RWPE2 (cell line): Measurements from ENCODE around the gene CRTC3.

Experiments
- ATAC-seq: fragments of 200-7000 bp; cut with Tn5 transposase; 3 replicates; pipeline ENCODE4 v1.9.1; 2021; ENCODE audit warnings: low read depth
- DNase-seq: peaks from one replicate; pipeline ENCODE4 v3.0.0-alpha.2; 2020; ENCODE audit warnings: low spot score
- H3K27ac ChIP-seq: fragments of 450-650 bp; 2 replicates; pipeline ENCODE4 v1.5.1; 2017; ENCODE audit warnings: mild to moderate bottlenecking; ENCODE audit not compliant: poor library complexity, severe bottlenecking
- H3K27me3 ChIP-seq: fragments of 250-450 bp; sonication (Bioruptor Pico); 2 replicates; pipeline ENCODE4 v1.5.1; 2021; ENCODE audit warnings: mild to moderate bottlenecking, moderate library complexity; ENCODE audit not compliant: insufficient read depth, poor library complexity, severe bottlenecking
- H3K36me3 ChIP-seq: fragments of 250-450 bp; sonication (Bioruptor Pico); 2 replicates; pipeline ENCODE4 v1.5.1; 2020; ENCODE audit warnings: low read depth, mild to moderate bottlenecking, moderate library complexity
- H3K4me1 ChIP-seq: fragments of 250-450 bp; sonication (Bioruptor Pico); 2 replicates; pipeline ENCODE4 v1.5.1; 2021; ENCODE audit warnings: mild to moderate bottlenecking, moderate library complexity; ENCODE audit not compliant: insufficient read depth, poor library complexity, severe bottlenecking
- H3K4me3 ChIP-seq: fragments of 250-450 bp; sonication (Bioruptor Pico); 2 replicates; pipeline ENCODE4 v1.5.1; 2021; ENCODE audit warnings: mild to moderate bottlenecking, moderate library complexity; ENCODE audit not compliant: severe bottlenecking
- H3K9me3 ChIP-seq: fragments of 250-450 bp; sonication (Bioruptor Pico); 2 replicates; pipeline ENCODE4 v1.5.1; 2021; ENCODE audit warnings: mild to moderate bottlenecking, moderate library complexity; ENCODE audit not compliant: severe bottlenecking
- TF ChIP-seq, protein P1 (sequence below): fragments of 450-650 bp; IDR thresholded peaks from one replicate; pipeline ENCODE4 v1.5.1; 2017; ENCODE audit warnings: mild to moderate bottlenecking, moderate library complexity; ENCODE audit not compliant: poor library complexity, severe bottlenecking

The CRTC3 gene

DNA sequence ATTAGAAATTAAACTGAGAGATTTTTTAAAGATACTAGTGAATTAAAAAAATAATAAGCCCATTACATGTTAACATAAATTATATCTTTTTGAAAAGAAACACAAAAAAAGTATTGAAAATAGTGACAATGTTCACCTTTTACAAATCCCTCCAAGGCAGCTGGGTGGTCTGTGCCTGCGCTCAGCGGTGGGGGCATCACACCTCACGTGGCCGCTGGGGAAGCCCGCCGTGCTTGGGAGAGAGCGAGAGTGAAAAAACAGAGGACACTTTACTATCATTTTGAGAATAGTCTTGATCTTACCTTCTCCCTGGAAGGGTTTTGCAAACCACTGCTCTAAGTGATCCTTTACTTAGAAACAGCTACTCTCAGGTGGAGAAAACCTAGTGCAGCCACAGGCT lies 76.9 kb downstream of the CRTC3 start:
- ATAC-seq, result no peak
- H3K9me3 ChIP-seq, result no peaks in the 10 kb centered on the region
- TF ChIP-seq, protein P1, sequence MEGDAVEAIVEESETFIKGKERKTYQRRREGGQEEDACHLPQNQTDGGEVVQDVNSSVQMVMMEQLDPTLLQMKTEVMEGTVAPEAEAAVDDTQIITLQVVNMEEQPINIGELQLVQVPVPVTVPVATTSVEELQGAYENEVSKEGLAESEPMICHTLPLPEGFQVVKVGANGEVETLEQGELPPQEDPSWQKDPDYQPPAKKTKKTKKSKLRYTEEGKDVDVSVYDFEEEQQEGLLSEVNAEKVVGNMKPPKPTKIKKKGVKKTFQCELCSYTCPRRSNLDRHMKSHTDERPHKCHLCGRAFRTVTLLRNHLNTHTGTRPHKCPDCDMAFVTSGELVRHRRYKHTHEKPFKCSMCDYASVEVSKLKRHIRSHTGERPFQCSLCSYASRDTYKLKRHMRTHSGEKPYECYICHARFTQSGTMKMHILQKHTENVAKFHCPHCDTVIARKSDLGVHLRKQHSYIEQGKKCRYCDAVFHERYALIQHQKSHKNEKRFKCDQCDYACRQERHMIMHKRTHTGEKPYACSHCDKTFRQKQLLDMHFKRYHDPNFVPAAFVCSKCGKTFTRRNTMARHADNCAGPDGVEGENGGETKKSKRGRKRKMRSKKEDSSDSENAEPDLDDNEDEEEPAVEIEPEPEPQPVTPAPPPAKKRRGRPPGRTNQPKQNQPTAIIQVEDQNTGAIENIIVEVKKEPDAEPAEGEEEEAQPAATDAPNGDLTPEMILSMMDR, result no peak
- H3K27me3 ChIP-seq, result no peaks in the 10 kb centered on the region
- peaks cover 15% of the 10 kb centered on the region; the same call in 1 of the 2 replicates for H3K36me3 ChIP-seq
- no peak overlapping the region for H3K27ac ChIP-seq
- DNase-seq, result no peak
- no peaks in the 10 kb centered on the region for H3K4me1 ChIP-seq
- H3K4me3 ChIP-seq, result no peak overlapping the region

DNA sequence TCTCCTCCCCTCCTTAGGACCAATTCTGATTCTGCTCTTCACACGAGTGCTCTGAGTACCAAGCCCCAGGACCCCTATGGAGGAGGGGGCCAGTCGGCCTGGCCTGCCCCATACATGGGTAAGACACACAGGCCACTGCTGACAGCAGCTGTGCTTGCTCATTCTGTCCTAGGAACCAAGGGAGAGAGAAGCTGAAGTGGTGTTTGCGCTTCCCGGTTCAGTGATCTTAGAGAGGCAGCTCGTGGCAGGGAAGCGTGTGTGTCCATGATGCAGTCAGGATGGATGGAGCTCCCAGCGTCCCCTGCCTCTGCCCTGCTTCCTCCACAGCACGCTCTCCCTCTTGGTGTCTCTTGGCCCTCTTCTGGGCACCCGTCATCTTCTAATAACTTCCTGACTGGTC lies 77.6 kb downstream of the CRTC3 start:
- H3K36me3 ChIP-seq, result peaks cover 13% of the 10 kb centered on the region; the same call in 1 of the 2 replicates
- DNase-seq (no peak), ATAC-seq (no peak)
- no peak overlapping the region for H3K27ac ChIP-seq
- no peaks in the 10 kb centered on the region for H3K9me3 ChIP-seq
- H3K4me3 ChIP-seq, result no peak overlapping the region
- TF ChIP-seq, protein P1, result no peak
- no peaks in the 10 kb centered on the region for H3K27me3 ChIP-seq
- no peaks in the 10 kb centered on the region for H3K4me1 ChIP-seq

DNA sequence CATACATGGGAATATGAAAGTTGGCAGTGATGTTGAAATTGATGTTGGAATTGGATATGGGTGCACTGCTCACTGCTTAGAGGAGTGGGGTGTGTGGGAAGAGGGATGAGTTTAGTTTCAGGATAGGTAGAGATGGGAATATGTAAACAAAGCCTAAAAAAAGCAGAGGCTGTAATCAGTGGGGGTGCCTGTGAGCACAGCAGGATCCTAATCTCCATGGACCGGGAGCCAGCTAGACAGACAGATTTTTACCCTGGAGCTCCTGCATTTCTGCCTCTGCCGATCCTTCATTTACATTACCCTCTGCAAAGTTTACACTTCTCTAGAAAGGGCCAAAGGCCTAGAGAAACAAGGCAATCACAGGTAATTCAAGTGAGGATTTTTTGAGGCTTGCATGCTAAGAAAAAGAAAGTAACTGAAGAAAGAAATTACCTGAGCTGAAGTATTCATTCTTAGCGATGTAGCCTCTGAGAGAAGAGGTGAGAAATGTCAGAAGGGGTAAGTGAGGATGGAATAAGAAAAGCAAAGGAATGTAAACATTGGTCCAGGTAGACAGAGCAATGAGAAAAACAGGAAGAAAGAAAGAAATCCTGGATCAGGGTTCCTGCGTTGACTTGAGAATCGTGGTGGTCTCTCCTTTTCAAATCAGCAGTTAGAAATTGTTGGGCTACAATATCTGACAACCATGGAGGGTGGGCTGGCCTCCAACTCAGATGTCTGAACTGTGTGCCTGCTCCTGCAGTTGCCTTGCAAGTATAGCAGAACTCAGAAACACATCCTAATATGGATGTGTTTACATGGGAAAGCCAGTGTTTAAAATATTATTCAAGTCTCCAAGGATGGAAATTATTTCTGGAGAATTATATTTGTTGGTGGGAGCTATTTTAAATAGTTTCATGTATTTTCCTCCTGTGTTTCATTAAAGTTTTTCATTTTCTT lies 79.8 kb downstream of the CRTC3 start:
- no peak for DNase-seq
- Histone ChIP-seq H3K4me1 (no peaks in the 10 kb centered on the region), H3K27me3 (no peaks in the 10 kb centered on the region), H3K4me3 (no peak overlapping the region), H3K9me3 (no peaks in the 10 kb centered on the region), H3K36me3 (0 out of 2 replicates have a peak, but pooled peaks cover 12% of the 10 kb centered on the region), H3K27ac (no peak overlapping the region)
- TF ChIP-seq, protein P1, result no peak
- ATAC-seq, result no peak

DNA sequence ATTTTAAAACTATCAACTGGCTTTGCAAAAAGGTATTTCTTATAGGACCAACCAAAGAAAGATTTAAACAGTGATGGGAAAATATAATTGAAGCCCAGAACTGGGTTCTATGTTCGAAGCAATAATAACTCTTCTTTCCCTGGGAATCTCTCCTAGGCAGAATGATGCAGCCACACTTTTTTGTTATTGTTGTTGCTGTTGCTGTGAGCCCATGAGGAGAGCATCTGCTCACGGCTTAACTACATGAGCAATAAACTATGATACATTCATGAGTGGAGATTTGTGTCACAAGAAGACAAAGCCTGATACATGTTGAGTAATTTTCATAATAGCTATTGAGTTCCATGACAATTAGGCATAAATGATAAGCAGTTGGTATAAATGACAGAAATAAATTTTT lies 80.5 kb downstream of the CRTC3 start:
- Histone ChIP-seq H3K4me1 (no peaks in the 10 kb centered on the region), H3K4me3 (no peak overlapping the region), H3K36me3 (peaks cover 17% of the 10 kb centered on the region; the same call in 1 of the 2 replicates), H3K27ac (no peak overlapping the region), H3K9me3 (no peaks in the 10 kb centered on the region), H3K27me3 (no peaks in the 10 kb centered on the region)
- TF ChIP-seq, protein P1, result no peak
- no peak for ATAC-seq
- no peak for DNase-seq

DNA sequence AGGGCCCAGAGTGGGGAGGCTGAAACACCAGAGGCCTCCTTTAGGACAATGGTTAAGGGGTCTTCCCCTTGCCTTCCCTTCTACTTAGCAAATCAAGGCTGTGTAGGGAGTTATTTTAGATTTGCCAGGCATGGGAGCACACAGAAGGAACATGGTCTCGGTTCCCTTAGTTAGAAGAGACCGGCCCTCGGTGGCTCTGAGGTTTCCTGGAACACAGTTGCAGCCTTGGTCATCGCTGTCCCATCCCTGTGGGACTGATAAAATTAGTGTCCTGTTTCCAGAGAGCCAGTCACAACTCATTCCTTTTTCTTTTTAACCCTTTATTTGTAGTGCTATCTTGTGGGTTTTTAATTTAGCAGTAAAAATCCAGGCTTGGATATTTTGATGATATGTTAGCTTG lies 81.4 kb downstream of the CRTC3 start:
- Histone ChIP-seq H3K9me3 (no peaks in the 10 kb centered on the region), H3K36me3 (peaks cover 20% of the 10 kb centered on the region; the same call in 1 of the 2 replicates), H3K27me3 (no peaks in the 10 kb centered on the region), H3K27ac (no peak overlapping the region), H3K4me1 (no peaks in the 10 kb centered on the region), H3K4me3 (no peak overlapping the region)
- no peak for ATAC-seq
- TF ChIP-seq, protein P1, result no peak
- DNase-seq, result no peak
